Hepatocyte (in vitro differentiated cells): ENCODE results near the gene BST1.

Source experiments
- EZH2 ChIP-seq: fragments of 200-600 bp; sonication (generic); IDR thresholded peaks from 2 replicates; pipeline ENCODE4 v1.6.1; 2016; ENCODE audit warnings: antibody characterized with exemption, mild to moderate bottlenecking, borderline replicate concordance
- EZH2phosphoT487 ChIP-seq: fragments of 200-600 bp; sonication (generic); IDR thresholded peaks from one replicate; pipeline ENCODE4 v1.6.1; 2018; ENCODE audit warnings: antibody characterized with exemption, mild to moderate bottlenecking, low read depth, moderate library complexity; ENCODE audit not compliant: unreplicated experiment, severe bottlenecking
- TF ChIP-seq, protein P1 (sequence below): fragments of 200-600 bp; sonication (generic); IDR thresholded peaks from 2 replicates; pipeline ENCODE4 v1.5.1; 2016; ENCODE audit warnings: antibody characterized with exemption, mild to moderate bottlenecking; ENCODE audit not compliant: poor library complexity

DNA sequence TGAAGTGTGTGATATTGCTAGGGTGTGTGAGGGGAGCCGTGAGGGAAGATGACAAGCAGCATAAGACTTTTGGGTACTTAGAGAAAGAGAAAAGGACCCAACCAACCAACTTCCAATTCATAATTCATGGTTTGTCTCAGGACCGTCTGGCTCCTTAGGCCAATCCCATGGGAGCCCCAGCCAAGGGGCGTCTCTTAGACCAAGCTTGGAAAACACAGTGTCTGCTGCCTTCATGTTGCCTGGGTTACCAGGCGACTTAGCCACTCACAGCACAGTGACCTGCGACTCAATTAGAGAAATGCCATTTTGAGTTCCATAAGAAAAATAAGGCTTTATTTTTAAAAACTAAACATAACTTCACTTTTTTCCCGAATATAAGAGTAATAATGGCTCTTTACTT is 32.7 kb downstream of the BST1 start:
- TF ChIP-seq EZH2 (no peak), EZH2phosphoT487 (no peak)
- TF ChIP-seq, protein P1, sequence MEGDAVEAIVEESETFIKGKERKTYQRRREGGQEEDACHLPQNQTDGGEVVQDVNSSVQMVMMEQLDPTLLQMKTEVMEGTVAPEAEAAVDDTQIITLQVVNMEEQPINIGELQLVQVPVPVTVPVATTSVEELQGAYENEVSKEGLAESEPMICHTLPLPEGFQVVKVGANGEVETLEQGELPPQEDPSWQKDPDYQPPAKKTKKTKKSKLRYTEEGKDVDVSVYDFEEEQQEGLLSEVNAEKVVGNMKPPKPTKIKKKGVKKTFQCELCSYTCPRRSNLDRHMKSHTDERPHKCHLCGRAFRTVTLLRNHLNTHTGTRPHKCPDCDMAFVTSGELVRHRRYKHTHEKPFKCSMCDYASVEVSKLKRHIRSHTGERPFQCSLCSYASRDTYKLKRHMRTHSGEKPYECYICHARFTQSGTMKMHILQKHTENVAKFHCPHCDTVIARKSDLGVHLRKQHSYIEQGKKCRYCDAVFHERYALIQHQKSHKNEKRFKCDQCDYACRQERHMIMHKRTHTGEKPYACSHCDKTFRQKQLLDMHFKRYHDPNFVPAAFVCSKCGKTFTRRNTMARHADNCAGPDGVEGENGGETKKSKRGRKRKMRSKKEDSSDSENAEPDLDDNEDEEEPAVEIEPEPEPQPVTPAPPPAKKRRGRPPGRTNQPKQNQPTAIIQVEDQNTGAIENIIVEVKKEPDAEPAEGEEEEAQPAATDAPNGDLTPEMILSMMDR, result no peak
